Tibial nerve (tissue), 4 donors: ENCODE results near the gene PDGFA. TPM values are rescaled to one million over a fixed set of nuclear protein-coding genes. Genes with fewer than 3 reads are reported as not detected.

ENCODE experiments used
- DNase-seq, 2 donors: peaks; one replicate each; pipeline ENCODE4 v3.0.0-alpha.2; 2019; ENCODE audit warnings: low spot score in 2 of 2
- H3K27ac ChIP-seq, 4 donors: fragments of 200-600 bp; sonication (generic) in 3 of 4; one replicate each; pipeline ENCODE4 v1.5.1; 2017 to 2019; ENCODE audit warnings: mild to moderate bottlenecking in 1 of 4
- H3K27me3 ChIP-seq, 2 donors: fragments of 200-600 bp; sonication (generic) in 1 of 2; one replicate each; pipeline versions ENCODE4 v1.5.1 to v1.6.0; 2017 to 2019
- H3K36me3 ChIP-seq, 3 donors: fragments of 200-600 bp; sonication (generic); one replicate each; pipeline ENCODE4 v1.5.1; 2018 to 2019
- H3K4me1 ChIP-seq, 4 donors: fragments of 200-600 bp; sonication (generic) in 3 of 4; one replicate each; pipeline ENCODE4 v1.5.1; 2017 to 2019
- H3K4me3 ChIP-seq, 4 donors: fragments of 200-600 bp; sonication (generic) in 3 of 4; one replicate each; pipeline ENCODE4 v1.5.1; 2017 to 2019; ENCODE audit warnings: mild to moderate bottlenecking in 1 of 4, moderate library complexity in 1 of 4
- H3K9me3 ChIP-seq, 4 donors: fragments of 200-600 bp; sonication (generic) in 3 of 4; one replicate each; pipeline ENCODE4 v1.5.1; 2017 to 2019
- CTCF ChIP-seq, 5 experiments: fragments of 200-600 bp in 3 of 5; fragments of 450-650 bp in 2 of 5; sonication (generic) in 3 of 5; IDR thresholded peaks; one replicate each; pipeline ENCODE4 v1.5.1; 2016 to 2019; ENCODE audit warnings: antibody characterized with exemption in 5 of 5, mild to moderate bottlenecking in 3 of 5, moderate library complexity in 2 of 5
- EP300 ChIP-seq, 2 donors: sonication (generic); formaldehyde crosslinking; IDR thresholded peaks; one replicate each; pipeline ENCODE4 v1.6.1; 2017; ENCODE audit warnings: antibody characterized with exemption in 2 of 2, mild to moderate bottlenecking in 1 of 2
- POLR2A ChIP-seq, 2 donors: fragments of 450-650 bp; IDR thresholded peaks; one replicate each; pipeline ENCODE4 v1.6.1; 2017; ENCODE audit warnings: antibody characterized with exemption in 2 of 2, mild to moderate bottlenecking in 2 of 2, moderate library complexity in 2 of 2
- WGBS, 2 donors: methylation state at CpG; one replicate each; pipeline ENCODE4 v1.1.5; 2018; 5-methylcytosine and 5-hydroxymethylcytosine counted together
- total RNA-seq, 4 donors: library from RNA; depleted of rRNA; stranded (reverse); fragments of >200 nt; gene quantifications; one replicate each; pipeline ENCODE4 v1.1.0, GENCODE V29; 2016

The PDGFA gene
- total RNA-seq, 4 donors from 2014 or later = 33.4 to 84.1 (median 40.6) TPM

GRCh38 chr7:472640-472957 is 47.0 kb downstream of the PDGFA start:
- Histone ChIP-seq H3K9me3 (peaks cover 0 to 14% (median 0%) of the 10 kb centered on the region in 4 donors), H3K36me3 (peaks cover 0 to 5% (median 0%) of the 10 kb centered on the region in 3 donors), H3K27me3 (no peaks in the 10 kb centered on the region), H3K27ac (no peak overlapping the region), H3K4me1 (peaks cover 0 to 13% (median 4%) of the 10 kb centered on the region in 4 donors), H3K4me3 (no peak overlapping the region)
- DNase-seq = no peak
- TF ChIP-seq CTCF (IDR thresholded peaks at IDR 0.05) (no peak), POLR2A (IDR thresholded peaks at IDR 0.05) (no peak), EP300 (IDR thresholded peaks at IDR 0.05) (no peak)
- 94 to 98% methylated on average over 4 of the region's 4 CpGs for WGBS, 2 donors

DNA sequence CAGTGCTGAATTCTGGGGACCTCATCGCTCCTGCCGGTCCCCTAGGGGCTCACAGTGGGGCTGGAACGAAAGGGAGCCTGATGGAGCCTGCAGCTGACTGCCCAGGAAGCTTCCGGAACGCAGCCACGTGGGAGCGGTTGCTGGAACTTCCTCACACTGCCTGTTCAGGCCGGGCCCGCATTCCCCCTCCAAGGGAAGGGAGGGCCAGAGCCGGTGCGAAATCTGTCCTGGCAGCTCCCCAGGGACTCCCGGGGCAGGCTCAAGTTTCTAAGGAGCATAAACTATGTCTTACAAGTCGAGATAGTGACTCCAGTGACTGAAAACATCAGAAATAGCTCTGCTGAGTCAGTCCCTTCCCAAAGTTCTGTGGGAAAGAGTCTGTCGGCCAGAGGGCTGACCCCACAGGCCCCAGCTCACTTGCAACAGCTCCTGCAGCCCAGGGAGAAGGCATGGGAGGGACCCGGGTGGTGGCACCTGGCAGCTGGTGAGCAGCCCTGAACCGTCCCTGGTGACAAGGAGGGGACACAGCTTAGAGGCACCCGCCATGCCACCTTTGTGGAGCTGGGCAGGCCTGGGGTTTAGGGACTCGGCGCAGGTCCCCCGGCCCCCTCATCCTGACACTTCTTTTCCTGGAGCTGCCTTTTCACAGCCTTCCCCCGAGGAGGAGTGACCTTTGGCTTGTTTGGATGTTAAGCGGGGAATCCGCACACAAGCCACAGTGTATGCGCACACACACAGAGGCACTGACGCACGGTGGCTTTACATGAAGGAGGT is 47.6 kb downstream of the PDGFA start:
- Histone ChIP-seq H3K27me3 (no peaks in the 10 kb centered on the region), H3K27ac (peak overlapping the region in 2 of 4 donors; percentile 46 to 72), H3K36me3 (peaks cover 0 to 5% (median 0%) of the 10 kb centered on the region in 3 donors), H3K4me1 (peaks cover 0 to 13% (median 4%) of the 10 kb centered on the region in 4 donors), H3K9me3 (peaks cover 0 to 14% (median 0%) of the 10 kb centered on the region in 4 donors), H3K4me3 (no peak overlapping the region)
- TF ChIP-seq CTCF (IDR thresholded peaks at IDR 0.05) = no peak
- no peak for TF ChIP-seq POLR2A (IDR thresholded peaks at IDR 0.05)
- TF ChIP-seq EP300 (IDR thresholded peaks at IDR 0.05) = peak in 1 of 2 donors; percentile 18
- no peak for DNase-seq
- 53 to 64% methylated on average over 12 to 21 of the region's 26 CpGs for WGBS, 2 donors

- Histone ChIP-seq H3K4me3 (no peak overlapping the region), H3K27me3 (no peaks in the 10 kb centered on the region), H3K4me1 (peaks cover 0 to 13% (median 4%) of the 10 kb centered on the region in 4 donors), H3K9me3 (peaks cover 0 to 14% (median 0%) of the 10 kb centered on the region in 4 donors), H3K27ac (peak overlapping the region in 2 of 4 donors; percentile 46 to 72), H3K36me3 (peaks cover 0 to 5% (median 0%) of the 10 kb centered on the region in 3 donors)
- 79 to 80% methylated on average over 9 to 20 of the region's 21 CpGs for WGBS, 2 donors
- no peak for DNase-seq
- TF ChIP-seq CTCF (IDR thresholded peaks at IDR 0.05) = no peak
- no peak for TF ChIP-seq EP300 (IDR thresholded peaks at IDR 0.05)
- no peak for TF ChIP-seq POLR2A (IDR thresholded peaks at IDR 0.05)
Observed at GRCh38 chr7:471191-471865, 48.3 kb downstream of the PDGFA start.

GRCh38 chr7:469563-469961 is 50.1 kb downstream of the PDGFA start:
- peaks cover 0 to 7% (median 0%) of the 10 kb centered on the region in 4 donors for H3K9me3 ChIP-seq
- no peak for DNase-seq
- H3K4me3 ChIP-seq = no peak overlapping the region
- peaks cover 0 to 20% (median 4%) of the 10 kb centered on the region in 4 donors for H3K4me1 ChIP-seq
- whole genome bisulfite sequencing, 2 donors = 74 to 86% methylated on average over 17 of the region's 17 CpGs
- H3K27ac ChIP-seq = peak overlapping the region in 2 of 4 donors; percentile 37 to 75
- H3K36me3 ChIP-seq = peaks cover 0 to under 1% (median 0%) of the 10 kb centered on the region in 3 donors
- no peaks in the 10 kb centered on the region for H3K27me3 ChIP-seq
- TF ChIP-seq CTCF (IDR thresholded peaks at IDR 0.05) (no peak), POLR2A (IDR thresholded peaks at IDR 0.05) (no peak), EP300 (IDR thresholded peaks at IDR 0.05) (no peak)
